HuH-7.5 (cell line): ENCODE results near the gene NIF3L1.

Source experiments
- DNase-seq: peaks from one replicate; pipeline ENCODE4 v3.0.0; 2011; ENCODE audit warnings: low spot score

Gene NIF3L1

GRCh38 chr2:200888704-200889625 is at the start of gene NIF3L1, which contains the start of gene PPIL3:
NIF3L1 (plus strand) TSS chr2:200889371; CDS start chr2:200891944, 2,573 bp downstream.
PPIL3 (minus strand) TSS chr2:200889077; CDS start chr2:200887615, 1,462 bp downstream.
- peak; percentile 63 for DNase-seq

GRCh38 chr2:200839513-200839912 is 49.7 kb upstream of the NIF3L1 start:
- no peak for DNase-seq

- DNase-seq, result no peak
Measured at GRCh38 chr2:200843993-200844948, 44.9 kb upstream of the NIF3L1 start.

- DNase-seq, result no peak
Measured at GRCh38 chr2:200845194-200845593, 44.0 kb upstream of the NIF3L1 start.

GRCh38 chr2:200845669-200846325 is 43.4 kb upstream of the NIF3L1 start:
- no peak for DNase-seq

GRCh38 chr2:200847269-200847668 is 41.9 kb upstream of the NIF3L1 start:
- no peak for DNase-seq

GRCh38 chr2:200847939-200848338 is 41.2 kb upstream of the NIF3L1 start:
- DNase-seq, result no peak

- no peak for DNase-seq
Measured at GRCh38 chr2:200850512-200851256, 38.5 kb upstream of the NIF3L1 start.

GRCh38 chr2:200851398-200852248 is 37.5 kb upstream of the NIF3L1 start:
- DNase-seq, result no peak

- DNase-seq, result no peak
Measured at GRCh38 chr2:200852605-200853004, 36.6 kb upstream of the NIF3L1 start.

- DNase-seq, result no peak
Measured at GRCh38 chr2:200856806-200857205, 32.4 kb upstream of the NIF3L1 start.

- DNase-seq, result no peak
Measured at GRCh38 chr2:200860092-200860795, 28.9 kb upstream of the NIF3L1 start.

GRCh38 chr2:200861617-200862155 is 27.5 kb upstream of the NIF3L1 start:
- no peak for DNase-seq

GRCh38 chr2:200862532-200863000 is 26.6 kb upstream of the NIF3L1 start:
- DNase-seq, result no peak

- DNase-seq, result no peak
Measured at GRCh38 chr2:200863782-200864175, 25.4 kb upstream of the NIF3L1 start.

GRCh38 chr2:200864176-200865034 is 24.8 kb upstream of the NIF3L1 start, which contains the start of gene CLK1:
CLK1 (minus strand) TSS chr2:200864658; CDS start chr2:200861862, 2,796 bp downstream.
- peak; percentile 76 for DNase-seq

GRCh38 chr2:200869014-200869413 is 20.2 kb upstream of the NIF3L1 start:
- no peak for DNase-seq

- DNase-seq, result no peak
Measured at GRCh38 chr2:200871151-200871550, 18.0 kb upstream of the NIF3L1 start.
